A673 (cell line): ENCODE measurements around the gene SRL.

Experiments
- EZH2 ChIP-seq: fragments of 200-600 bp; sonication (generic); IDR thresholded peaks from 2 replicates; pipeline ENCODE4 v1.6.1; 2017; ENCODE audit warnings: borderline replicate concordance, low read depth, mild to moderate bottlenecking, mixed read lengths, antibody characterized with exemption, low read length; ENCODE audit not compliant: poor library complexity, severe bottlenecking
- TF ChIP-seq, protein P1 (sequence below): fragments of 300-800, 200-600 bp; sonication (generic); conservative IDR thresholded peaks from 2 replicates; pipeline ENCODE4 v1.5.1; 2017; ENCODE audit warnings: low read depth, mild to moderate bottlenecking, antibody characterized with exemption, low read length, moderate library complexity, mixed read lengths

DNA sequence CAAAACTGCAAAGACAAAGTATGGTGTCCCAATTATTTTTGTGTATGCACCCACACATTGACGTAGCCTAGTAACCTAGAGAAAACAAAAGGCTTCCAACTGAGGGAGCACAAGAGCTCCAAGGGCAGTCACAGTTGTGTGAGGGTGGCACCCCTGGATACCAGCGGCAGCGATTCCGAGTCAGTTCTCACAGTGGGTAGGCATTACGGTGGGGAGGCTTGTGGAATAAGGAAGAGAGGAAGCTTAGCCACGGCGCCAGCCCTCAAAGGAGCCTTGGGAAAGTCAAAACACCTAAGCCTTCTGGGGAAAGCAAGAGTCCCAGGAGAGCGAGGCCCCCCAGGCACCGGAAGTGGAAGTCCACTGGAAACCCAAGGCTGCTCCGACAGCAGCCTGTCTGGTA, 94.6 kb downstream of the SRL start:
- TF ChIP-seq, protein P1, sequence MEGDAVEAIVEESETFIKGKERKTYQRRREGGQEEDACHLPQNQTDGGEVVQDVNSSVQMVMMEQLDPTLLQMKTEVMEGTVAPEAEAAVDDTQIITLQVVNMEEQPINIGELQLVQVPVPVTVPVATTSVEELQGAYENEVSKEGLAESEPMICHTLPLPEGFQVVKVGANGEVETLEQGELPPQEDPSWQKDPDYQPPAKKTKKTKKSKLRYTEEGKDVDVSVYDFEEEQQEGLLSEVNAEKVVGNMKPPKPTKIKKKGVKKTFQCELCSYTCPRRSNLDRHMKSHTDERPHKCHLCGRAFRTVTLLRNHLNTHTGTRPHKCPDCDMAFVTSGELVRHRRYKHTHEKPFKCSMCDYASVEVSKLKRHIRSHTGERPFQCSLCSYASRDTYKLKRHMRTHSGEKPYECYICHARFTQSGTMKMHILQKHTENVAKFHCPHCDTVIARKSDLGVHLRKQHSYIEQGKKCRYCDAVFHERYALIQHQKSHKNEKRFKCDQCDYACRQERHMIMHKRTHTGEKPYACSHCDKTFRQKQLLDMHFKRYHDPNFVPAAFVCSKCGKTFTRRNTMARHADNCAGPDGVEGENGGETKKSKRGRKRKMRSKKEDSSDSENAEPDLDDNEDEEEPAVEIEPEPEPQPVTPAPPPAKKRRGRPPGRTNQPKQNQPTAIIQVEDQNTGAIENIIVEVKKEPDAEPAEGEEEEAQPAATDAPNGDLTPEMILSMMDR = no peak
- no peak for TF ChIP-seq EZH2
